HG03571 (cell line): ENCODE measurements around the gene EIF1AY.
"Not testable (repeated sequence)": the region's sequence is repeated elsewhere in the genome, so short reads cannot be mapped to it uniquely, and the experiment has no call there.

Source experiments
- ATAC-seq: cut with Tn5 transposase; IDR thresholded peaks from one replicate; pipeline ENCODE4 v1.9.1; 2021; ENCODE audit not compliant: unreplicated experiment

The EIF1AY gene, protein sequence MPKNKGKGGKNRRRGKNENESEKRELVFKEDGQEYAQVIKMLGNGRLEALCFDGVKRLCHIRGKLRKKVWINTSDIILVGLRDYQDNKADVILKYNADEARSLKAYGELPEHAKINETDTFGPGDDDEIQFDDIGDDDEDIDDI

DNA sequence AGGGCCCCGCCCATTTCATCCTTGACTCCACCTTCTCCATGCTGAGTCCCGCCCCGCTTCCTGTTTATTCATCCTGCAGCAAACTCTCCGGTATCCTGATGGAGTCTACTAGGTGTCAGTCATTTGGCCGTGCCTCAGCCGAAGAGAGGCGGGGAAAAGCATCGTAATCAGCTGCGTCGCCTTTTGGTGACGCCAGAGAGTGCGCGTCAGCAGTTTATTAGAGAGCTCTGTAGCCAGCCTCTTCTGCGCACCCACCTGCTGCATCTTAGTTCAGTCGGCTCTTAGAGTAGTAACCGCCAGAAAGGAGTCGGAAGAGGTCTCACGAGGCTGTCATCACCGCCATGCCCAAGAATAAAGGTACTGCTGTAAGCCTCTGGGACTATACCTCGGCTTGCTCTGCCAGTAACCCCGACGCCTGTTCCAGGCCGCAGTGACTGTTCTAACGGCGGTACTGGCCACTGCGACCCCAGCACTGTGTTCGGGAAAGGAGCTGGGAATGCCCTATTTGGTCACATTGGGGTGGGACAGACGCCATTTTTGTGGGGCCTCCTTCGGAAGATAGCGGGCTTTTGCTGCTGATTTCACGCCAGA lies at the start of gene EIF1AY:
Gene EIF1AY, plus strand, starts transcription at position 246 of the 591 bp plus-strand sequence. Its CDS starts 96 bp downstream, at position 342.
- ATAC-seq: peak; percentile 89

GRCh38 chrY:20528435-20528834 lies 47.1 kb upstream of the EIF1AY start:
- ATAC-seq: no peak

- ATAC-seq: no peak
Observed at GRCh38 chrY:20538186-20538585, 37.4 kb upstream of the EIF1AY start.

DNA sequence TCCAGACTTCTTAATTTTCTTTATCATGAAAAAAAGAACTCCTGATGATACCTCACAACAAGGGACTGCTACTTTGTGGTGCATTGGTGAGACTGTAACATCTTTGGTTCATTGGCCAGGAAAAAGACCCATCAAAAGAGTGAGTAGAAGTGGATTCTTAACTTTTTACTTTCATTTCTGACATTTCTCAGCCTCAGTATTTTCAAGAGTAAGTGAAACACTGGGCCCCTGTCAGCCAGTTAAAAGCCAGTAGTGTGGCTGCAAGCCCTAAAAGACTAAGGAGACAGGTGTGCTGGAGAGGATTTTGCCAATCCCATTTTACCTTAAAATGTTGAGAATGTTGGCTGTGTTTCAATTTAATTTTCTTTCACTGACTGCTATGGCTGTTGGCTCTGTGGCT lies 36.6 kb upstream of the EIF1AY start:
- no peak for ATAC-seq

- no peak for ATAC-seq
Observed at GRCh38 chrY:20544451-20544960, 31.1 kb upstream of the EIF1AY start.

GRCh38 chrY:20546071-20546470 lies 29.5 kb upstream of the EIF1AY start:
- ATAC-seq: no peak

DNA sequence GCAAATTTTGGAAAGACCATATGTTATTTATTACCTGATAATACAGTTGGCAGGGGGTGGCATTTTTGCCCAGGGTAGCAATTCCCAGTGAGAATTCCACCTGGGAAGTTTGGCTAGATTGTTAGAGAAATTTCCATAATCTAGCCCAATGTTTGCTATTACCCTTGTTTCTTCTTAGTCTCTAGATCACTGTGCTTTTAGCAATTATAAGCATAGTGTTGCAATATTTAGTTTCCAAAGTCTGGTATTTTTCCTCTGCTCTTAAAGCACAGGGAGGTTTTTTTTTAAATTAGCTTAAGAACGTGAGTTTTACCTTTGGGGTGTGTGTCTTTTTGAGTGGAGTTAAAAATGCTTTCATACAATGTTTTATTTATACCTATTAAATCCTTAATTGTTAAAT lies 26.3 kb upstream of the EIF1AY start:
- no peak for ATAC-seq

GRCh38 chrY:20551840-20552239 lies 23.7 kb upstream of the EIF1AY start:
- no peak for ATAC-seq

DNA sequence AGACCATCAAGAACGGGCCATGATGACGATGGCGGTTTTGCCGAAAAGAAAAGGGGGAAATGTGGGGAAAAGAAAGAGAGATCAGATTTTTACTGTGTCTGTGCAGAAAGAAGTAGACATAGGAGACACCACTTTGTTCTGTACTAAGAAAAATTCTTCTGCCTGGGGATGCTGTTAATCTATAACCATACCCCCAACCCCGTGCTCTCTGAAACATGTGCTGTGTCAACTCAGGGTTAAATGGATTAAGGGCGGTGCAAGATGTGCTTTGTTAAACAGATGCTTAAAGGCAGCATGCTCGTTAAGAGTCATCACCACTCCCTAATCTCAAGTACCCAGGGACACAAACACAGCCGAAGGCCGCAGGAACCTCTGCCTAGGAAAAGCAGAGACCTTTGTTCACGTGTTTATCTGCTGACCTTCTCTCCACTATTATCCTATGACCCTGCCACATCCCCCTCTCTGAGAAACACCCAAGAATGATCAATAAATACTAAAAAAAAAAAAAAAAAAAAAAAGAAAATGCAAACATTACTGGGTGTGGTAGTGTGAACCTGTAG lies 22.7 kb upstream of the EIF1AY start:
- not testable (repeated sequence) for ATAC-seq

DNA sequence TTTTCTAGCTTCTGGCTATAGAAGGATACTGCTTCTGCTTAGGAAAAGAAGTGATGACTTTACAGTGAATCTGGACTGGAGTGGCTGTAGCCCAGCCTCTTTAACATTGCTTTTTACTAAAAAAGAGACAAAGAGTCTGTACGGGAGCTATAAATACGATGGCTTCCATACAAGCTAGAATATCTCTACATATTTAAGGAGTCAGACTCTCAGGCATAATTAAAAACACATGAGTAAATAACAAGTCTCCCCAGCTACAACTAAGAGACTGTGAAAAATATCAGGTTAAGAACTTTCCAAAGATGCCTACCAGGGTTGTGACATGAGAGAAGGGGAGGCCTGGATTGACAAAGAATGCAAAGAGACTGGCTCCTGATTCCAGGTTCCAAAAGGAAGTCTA lies 19.8 kb upstream of the EIF1AY start:
- ATAC-seq: no peak

GRCh38 chrY:20558677-20559076 lies 16.9 kb upstream of the EIF1AY start:
- no peak for ATAC-seq

DNA sequence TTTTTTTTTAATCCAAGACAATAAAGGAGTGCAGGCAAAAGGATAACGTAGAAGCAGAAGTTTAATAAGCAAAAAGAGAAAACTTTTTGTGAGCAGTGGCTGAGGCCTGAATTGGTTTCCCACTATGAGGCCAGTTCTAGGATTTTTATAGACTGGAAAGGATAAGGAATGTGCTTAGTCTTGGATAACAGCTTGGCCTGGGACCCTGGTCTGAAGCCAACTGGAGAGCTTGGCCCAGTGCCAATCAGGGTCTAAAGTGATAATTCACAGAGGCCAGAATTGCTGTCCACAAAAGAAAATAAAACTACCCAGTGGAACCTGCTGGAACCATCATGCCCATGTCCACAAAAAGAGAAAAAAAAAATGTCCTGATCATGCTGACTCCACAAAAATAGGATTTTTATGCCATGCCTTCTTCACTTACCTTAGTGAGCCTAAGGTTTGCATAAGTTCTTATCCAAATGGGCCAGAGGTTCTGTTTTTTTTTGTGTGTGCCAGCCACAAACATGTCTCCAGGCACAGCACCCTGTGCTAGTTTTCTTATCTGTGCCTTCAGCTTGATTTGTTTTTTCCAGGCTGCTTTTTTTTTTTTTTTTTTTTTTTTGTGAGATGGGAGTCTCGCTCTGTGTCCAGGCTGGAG lies 15.6 kb upstream of the EIF1AY start:
- no peak for ATAC-seq

DNA sequence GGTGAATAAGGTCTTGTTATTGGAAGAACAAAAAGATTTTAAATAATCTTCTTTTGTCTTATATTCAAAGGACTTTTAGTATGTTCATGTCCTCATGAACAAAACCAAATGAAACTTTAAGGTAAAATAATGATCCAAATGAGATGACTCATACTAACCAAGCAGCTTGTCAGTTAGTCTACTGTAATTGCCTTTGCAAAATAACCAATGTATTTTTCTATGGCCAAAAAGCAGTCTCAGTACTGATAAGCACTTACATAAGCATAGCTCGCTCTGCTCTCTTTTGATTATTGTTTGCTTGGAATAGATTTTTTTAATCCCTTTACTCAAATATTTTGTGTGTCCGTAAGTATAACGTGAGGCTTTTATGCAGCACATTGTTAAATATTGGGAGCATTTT lies 4.3 kb upstream of the EIF1AY start:
- ATAC-seq: no peak

- no peak for ATAC-seq
Observed at GRCh38 chrY:20576506-20576905, 930 bp downstream of the EIF1AY start.

GRCh38 chrY:20578206-20578605 lies 2.6 kb downstream of the EIF1AY start:
- no peak for ATAC-seq

DNA sequence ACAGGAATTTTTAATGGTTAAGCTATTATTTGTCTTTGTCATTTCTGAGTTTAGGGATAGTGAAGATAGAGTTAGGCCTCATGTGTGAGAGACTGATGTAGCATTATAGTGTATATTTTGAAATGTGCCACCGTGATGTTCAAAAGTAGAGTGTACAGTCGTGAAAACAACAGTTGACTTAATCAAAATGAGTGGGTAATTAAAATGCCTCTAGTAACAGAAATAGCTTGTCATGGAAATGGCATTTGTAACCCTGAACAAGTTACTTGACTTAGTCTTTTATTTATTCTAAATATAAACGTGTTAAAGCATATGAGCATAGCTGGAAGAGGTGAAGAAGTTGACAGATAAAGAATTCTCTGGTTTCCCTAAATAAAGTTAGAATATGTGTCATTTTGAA lies 6.1 kb downstream of the EIF1AY start:
- ATAC-seq: no peak

DNA sequence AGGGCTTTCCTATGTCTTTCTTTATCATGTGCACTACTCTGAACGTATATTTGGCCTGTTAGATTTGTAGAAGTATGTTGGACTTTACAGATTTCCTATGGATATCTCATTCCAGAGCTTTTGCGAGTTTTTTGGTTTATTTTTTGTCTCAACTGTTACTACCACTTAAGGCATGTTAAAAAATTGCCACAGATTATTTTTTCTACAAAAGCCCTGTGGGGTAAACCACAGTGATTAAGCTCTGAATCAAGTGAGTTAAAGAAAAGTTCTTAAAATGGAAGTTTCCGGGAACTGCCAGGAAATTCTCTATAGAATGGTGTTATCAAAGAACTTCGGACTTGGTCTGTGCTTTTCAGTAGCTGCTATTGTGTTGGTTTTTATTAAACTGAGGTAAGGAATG lies 10.6 kb downstream of the EIF1AY start:
- no peak for ATAC-seq
